A673 (cell line): ENCODE results near the gene GRIK4.

Experiments used
- EZH2 ChIP-seq: fragments of 200-600 bp; sonication (generic); IDR thresholded peaks from 2 replicates; pipeline ENCODE4 v1.6.1; 2017; ENCODE audit warnings: borderline replicate concordance, low read depth, mild to moderate bottlenecking, mixed read lengths, antibody characterized with exemption, low read length; ENCODE audit not compliant: poor library complexity, severe bottlenecking
- TF ChIP-seq, protein P1 (sequence below): fragments of 300-800, 200-600 bp; sonication (generic); conservative IDR thresholded peaks from 2 replicates; pipeline ENCODE4 v1.5.1; 2017; ENCODE audit warnings: low read depth, mild to moderate bottlenecking, antibody characterized with exemption, low read length, moderate library complexity, mixed read lengths

DNA sequence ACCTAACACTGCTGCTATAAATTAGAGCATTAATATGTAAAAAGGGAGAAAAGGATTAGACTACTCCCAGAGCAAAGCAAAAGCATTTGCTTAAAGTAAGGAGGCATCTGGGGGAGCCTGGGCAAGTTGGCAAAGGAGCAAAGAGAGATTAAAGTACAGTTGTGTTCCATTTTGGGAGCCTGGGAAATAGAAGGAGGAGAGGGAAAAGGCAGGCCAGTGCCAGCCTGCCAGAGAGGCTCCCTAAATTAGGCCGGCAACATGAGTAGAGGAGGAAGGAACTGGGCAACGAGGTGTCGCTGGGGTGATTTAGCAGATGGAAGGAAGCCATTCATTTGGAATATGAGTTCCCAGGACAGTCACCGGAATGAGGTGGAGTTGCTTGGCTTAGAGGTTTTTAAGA lies 326.1 kb downstream of the GRIK4 start:
- TF ChIP-seq, protein P1, sequence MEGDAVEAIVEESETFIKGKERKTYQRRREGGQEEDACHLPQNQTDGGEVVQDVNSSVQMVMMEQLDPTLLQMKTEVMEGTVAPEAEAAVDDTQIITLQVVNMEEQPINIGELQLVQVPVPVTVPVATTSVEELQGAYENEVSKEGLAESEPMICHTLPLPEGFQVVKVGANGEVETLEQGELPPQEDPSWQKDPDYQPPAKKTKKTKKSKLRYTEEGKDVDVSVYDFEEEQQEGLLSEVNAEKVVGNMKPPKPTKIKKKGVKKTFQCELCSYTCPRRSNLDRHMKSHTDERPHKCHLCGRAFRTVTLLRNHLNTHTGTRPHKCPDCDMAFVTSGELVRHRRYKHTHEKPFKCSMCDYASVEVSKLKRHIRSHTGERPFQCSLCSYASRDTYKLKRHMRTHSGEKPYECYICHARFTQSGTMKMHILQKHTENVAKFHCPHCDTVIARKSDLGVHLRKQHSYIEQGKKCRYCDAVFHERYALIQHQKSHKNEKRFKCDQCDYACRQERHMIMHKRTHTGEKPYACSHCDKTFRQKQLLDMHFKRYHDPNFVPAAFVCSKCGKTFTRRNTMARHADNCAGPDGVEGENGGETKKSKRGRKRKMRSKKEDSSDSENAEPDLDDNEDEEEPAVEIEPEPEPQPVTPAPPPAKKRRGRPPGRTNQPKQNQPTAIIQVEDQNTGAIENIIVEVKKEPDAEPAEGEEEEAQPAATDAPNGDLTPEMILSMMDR = no peak
- no peak for TF ChIP-seq EZH2
